ENCODE data around the gene FTCD.

FTCD gene

DNA sequence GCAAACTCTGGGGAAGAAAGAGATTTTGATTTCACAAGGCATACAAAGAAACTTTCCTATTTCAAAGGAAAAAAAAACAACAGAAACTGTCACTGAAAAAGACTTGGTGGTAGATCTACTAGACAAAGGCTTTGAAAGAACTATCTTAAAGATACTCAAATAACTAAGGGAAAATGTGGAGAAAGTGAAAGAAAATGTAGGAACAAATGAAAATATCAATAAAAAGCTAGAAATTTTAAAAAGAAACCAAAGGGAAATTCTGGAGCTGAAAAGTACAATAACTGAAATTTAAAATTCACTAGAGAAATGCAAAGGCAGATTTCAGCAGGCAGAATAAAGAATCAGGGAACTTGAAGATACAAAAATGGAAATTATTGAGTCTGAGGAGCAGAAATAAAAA, 51.3 kb downstream of the FTCD start:
- Histone ChIP-seq H3K36me3 (ENCODE audit: low read depth) (0 out of 2 replicates have a peak, but pooled peaks cover 3% of the 10 kb centered on the region), H3K4me3 (ENCODE audit: severe bottlenecking) (no peak overlapping the region), H3K9me3 (ENCODE audit: severe bottlenecking) (peaks cover 16% of the 10 kb centered on the region), H3K27me3 (ENCODE audit: insufficient read depth, poor library complexity, severe bottlenecking) (peaks cover 22% of the 10 kb centered on the region), H3K27ac (ENCODE audit: poor library complexity, severe bottlenecking) (no peak overlapping the region), H3K4me1 (ENCODE audit: insufficient read depth, poor library complexity, severe bottlenecking) (no peaks in the 10 kb centered on the region)
- ATAC-seq (ENCODE audit: low read depth), result no peak
- TF ChIP-seq, protein P1, sequence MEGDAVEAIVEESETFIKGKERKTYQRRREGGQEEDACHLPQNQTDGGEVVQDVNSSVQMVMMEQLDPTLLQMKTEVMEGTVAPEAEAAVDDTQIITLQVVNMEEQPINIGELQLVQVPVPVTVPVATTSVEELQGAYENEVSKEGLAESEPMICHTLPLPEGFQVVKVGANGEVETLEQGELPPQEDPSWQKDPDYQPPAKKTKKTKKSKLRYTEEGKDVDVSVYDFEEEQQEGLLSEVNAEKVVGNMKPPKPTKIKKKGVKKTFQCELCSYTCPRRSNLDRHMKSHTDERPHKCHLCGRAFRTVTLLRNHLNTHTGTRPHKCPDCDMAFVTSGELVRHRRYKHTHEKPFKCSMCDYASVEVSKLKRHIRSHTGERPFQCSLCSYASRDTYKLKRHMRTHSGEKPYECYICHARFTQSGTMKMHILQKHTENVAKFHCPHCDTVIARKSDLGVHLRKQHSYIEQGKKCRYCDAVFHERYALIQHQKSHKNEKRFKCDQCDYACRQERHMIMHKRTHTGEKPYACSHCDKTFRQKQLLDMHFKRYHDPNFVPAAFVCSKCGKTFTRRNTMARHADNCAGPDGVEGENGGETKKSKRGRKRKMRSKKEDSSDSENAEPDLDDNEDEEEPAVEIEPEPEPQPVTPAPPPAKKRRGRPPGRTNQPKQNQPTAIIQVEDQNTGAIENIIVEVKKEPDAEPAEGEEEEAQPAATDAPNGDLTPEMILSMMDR (IDR thresholded peaks at IDR 0.05; ENCODE audit: poor library complexity, severe bottlenecking), result no peak
- DNase-seq (ENCODE audit: low spot score), result no peak

DNA sequence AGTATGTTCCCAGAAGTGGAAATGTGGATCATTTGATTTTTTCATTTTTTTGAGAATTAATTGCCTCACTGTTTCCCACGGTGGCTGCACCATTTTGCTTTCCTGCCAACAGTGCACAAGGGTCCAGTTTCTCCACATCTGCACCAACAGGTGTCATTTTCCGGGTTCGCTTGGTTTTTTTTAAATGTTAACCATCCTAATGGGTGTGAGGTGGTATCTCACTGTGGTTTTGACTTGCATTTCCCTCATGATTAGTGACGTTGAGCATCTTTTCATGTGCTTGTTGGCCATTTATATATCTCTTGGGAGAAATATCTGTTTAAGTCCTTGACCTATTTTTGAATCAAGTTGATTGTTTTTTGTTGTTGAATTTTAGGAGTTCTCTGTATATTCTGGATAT, 54.5 kb downstream of the FTCD start:
- TF ChIP-seq, protein P1 (IDR thresholded peaks at IDR 0.05; ENCODE audit: poor library complexity, severe bottlenecking), result no peak
- Histone ChIP-seq H3K36me3 (ENCODE audit: low read depth) (0 out of 2 replicates have a peak, but pooled peaks cover 3% of the 10 kb centered on the region), H3K27me3 (ENCODE audit: insufficient read depth, poor library complexity, severe bottlenecking) (peaks cover 27% of the 10 kb centered on the region), H3K27ac (ENCODE audit: poor library complexity, severe bottlenecking) (no peak overlapping the region), H3K9me3 (ENCODE audit: severe bottlenecking) (peaks cover 16% of the 10 kb centered on the region), H3K4me1 (ENCODE audit: insufficient read depth, poor library complexity, severe bottlenecking) (no peaks in the 10 kb centered on the region), H3K4me3 (ENCODE audit: severe bottlenecking) (no peak overlapping the region)
- ATAC-seq (ENCODE audit: low read depth), result no peak
- no peak for DNase-seq (ENCODE audit: low spot score)

DNA sequence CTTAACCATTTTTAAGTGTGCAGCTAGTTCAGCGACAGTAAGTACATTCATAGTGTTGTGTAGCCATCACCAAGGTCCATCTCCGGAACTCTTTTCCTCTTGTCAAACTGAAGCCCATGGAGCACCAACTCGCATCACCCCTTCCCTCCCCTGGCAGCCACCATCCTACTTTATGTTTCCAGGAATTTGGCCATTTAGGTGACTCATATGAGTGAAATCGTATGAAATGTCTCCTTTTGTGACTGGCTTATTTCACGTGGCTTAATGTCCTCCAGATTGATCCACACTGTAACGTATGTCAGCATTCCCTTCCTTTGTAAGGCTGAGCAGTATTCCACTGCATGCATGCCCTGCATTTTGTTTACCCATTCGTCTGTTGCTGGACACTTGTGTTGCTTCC, 55.0 kb downstream of the FTCD start:
- H3K27ac ChIP-seq (ENCODE audit: poor library complexity, severe bottlenecking), result no peak overlapping the region
- no peak for ATAC-seq (ENCODE audit: low read depth)
- no peak overlapping the region for H3K4me3 ChIP-seq (ENCODE audit: severe bottlenecking)

GRCh38 chr21:46100020-46100419, 55.4 kb downstream of the FTCD start:
- H3K4me1 ChIP-seq (ENCODE audit: insufficient read depth, poor library complexity, severe bottlenecking), result no peaks in the 10 kb centered on the region
- DNase-seq (ENCODE audit: low spot score), result no peak
- TF ChIP-seq, protein P1 (IDR thresholded peaks at IDR 0.05; ENCODE audit: poor library complexity, severe bottlenecking), result no peak
- peaks cover 16% of the 10 kb centered on the region for H3K9me3 ChIP-seq (ENCODE audit: severe bottlenecking)
- H3K36me3 ChIP-seq (ENCODE audit: low read depth), result 0 out of 2 replicates have a peak, but pooled peaks cover 3% of the 10 kb centered on the region
- no peak for ATAC-seq (ENCODE audit: low read depth)
- H3K4me3 ChIP-seq (ENCODE audit: severe bottlenecking), result no peak overlapping the region
- peaks cover 27% of the 10 kb centered on the region for H3K27me3 ChIP-seq (ENCODE audit: insufficient read depth, poor library complexity, severe bottlenecking)
- H3K27ac ChIP-seq (ENCODE audit: poor library complexity, severe bottlenecking), result no peak overlapping the region

More for the DNA sequence above, 55.0 kb downstream of the FTCD start:
- Histone ChIP-seq H3K36me3 (ENCODE audit: low read depth) (0 out of 2 replicates have a peak, but pooled peaks cover 3% of the 10 kb centered on the region), H3K4me1 (ENCODE audit: insufficient read depth, poor library complexity, severe bottlenecking) (no peaks in the 10 kb centered on the region), H3K27me3 (ENCODE audit: insufficient read depth, poor library complexity, severe bottlenecking) (peaks cover 27% of the 10 kb centered on the region), H3K9me3 (ENCODE audit: severe bottlenecking) (peaks cover 16% of the 10 kb centered on the region)
- TF ChIP-seq, protein P1 (IDR thresholded peaks at IDR 0.05; ENCODE audit: poor library complexity, severe bottlenecking), result no peak
- DNase-seq (ENCODE audit: low spot score), result no peak

DNA sequence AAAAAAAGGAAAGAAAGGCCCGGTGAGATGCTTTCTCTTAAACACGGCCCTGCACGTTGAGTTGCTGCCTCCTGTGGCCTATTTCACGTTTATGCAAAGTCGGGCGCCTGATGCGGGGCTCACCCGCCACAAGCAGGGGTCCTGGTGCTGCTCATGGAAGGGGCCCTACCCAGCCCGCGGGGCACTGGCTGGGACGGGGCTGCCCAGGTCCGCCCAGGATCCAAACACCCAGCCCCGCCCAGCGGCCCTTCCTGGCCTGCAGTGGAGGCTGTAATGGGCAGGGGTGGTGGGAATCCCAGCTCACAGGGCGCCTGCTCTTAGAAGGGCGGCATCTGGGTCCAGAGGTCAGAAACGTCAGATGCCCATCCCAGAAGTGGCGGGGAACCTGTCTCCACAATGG, 55.9 kb downstream of the FTCD start:
- H3K36me3 ChIP-seq (ENCODE audit: low read depth), result 0 out of 2 replicates have a peak, but pooled peaks cover 3% of the 10 kb centered on the region
- H3K9me3 ChIP-seq (ENCODE audit: severe bottlenecking), result peaks cover 16% of the 10 kb centered on the region
- H3K27ac ChIP-seq (ENCODE audit: poor library complexity, severe bottlenecking), result no peak overlapping the region
- no peak for ATAC-seq (ENCODE audit: low read depth)
- TF ChIP-seq, protein P1 (IDR thresholded peaks at IDR 0.05; ENCODE audit: poor library complexity, severe bottlenecking), result no peak
- H3K27me3 ChIP-seq (ENCODE audit: insufficient read depth, poor library complexity, severe bottlenecking), result peaks cover 27% of the 10 kb centered on the region
- no peak overlapping the region for H3K4me3 ChIP-seq (ENCODE audit: severe bottlenecking)
- H3K4me1 ChIP-seq (ENCODE audit: insufficient read depth, poor library complexity, severe bottlenecking), result no peaks in the 10 kb centered on the region
- DNase-seq (ENCODE audit: low spot score), result no peak

Data from RWPE2 (cell line).